ENCODE data around the gene TXN2. TPM values are rescaled to one million over a fixed set of nuclear protein-coding genes. Genes with fewer than 3 reads are reported as not detected.
"Not testable (repeated sequence)": the region's sequence is repeated elsewhere in the genome, so short reads cannot be mapped to it uniquely, and the experiment has no call there.

The TXN2 gene
- 100 to 1,000 TPM; 106 to 133 (median 125) TPM for polyA plus RNA-seq (ENCODE audit: insufficient read length in 4 of 4)

- DNase-seq (ENCODE audit: low read depth in 4 of 4, low spot score in 3 of 4), result peak; percentile 90 to 93 (median 90)
Observed at GRCh38 chr22:36481393-36482168, at the start of gene TXN2. Gene TXN2 (minus strand): TSS chr22:36481640. CDS start chr22:36480837, 803 bp downstream.

GRCh38 chr22:36528795-36529751 lies 47.6 kb upstream of the TXN2 start, which contains the start of gene EIF3D:
Gene EIF3D (minus strand): TSS chr22:36529166. CDS start chr22:36526121, 3,045 bp downstream.
- DNase-seq (ENCODE audit: low read depth in 4 of 4, low spot score in 3 of 4), result peak; percentile 97 to 98 (median 98)

- DNase-seq (ENCODE audit: low read depth in 4 of 4, low spot score in 3 of 4), result no peak
Observed at GRCh38 chr22:36528341-36528740, 46.9 kb upstream of the TXN2 start.

- no peak for DNase-seq (ENCODE audit: low read depth in 4 of 4, low spot score in 3 of 4)
Observed at GRCh38 chr22:36522662-36523061, 41.2 kb upstream of the TXN2 start.

GRCh38 chr22:36520423-36520822 lies 39.0 kb upstream of the TXN2 start:
- no peak for DNase-seq (ENCODE audit: low read depth in 4 of 4, low spot score in 3 of 4)

GRCh38 chr22:36519906-36520305 lies 38.5 kb upstream of the TXN2 start:
- not testable (repeated sequence) for DNase-seq (ENCODE audit: low read depth in 4 of 4, low spot score in 3 of 4)

GRCh38 chr22:36514766-36515165 lies 33.3 kb upstream of the TXN2 start:
- no peak for DNase-seq (ENCODE audit: low read depth in 4 of 4, low spot score in 3 of 4)

- DNase-seq (ENCODE audit: low read depth in 4 of 4, low spot score in 3 of 4), result no peak
Observed at GRCh38 chr22:36512991-36513390, 31.6 kb upstream of the TXN2 start.

GRCh38 chr22:36512333-36512732 lies 30.9 kb upstream of the TXN2 start:
- no peak for DNase-seq (ENCODE audit: low read depth in 4 of 4, low spot score in 3 of 4)

GRCh38 chr22:36510966-36511881 lies 29.8 kb upstream of the TXN2 start:
- no peak for DNase-seq (ENCODE audit: low read depth in 4 of 4, low spot score in 3 of 4)

- no peak for DNase-seq (ENCODE audit: low read depth in 4 of 4, low spot score in 3 of 4)
Observed at GRCh38 chr22:36510384-36510783, 28.9 kb upstream of the TXN2 start.

- no peak for DNase-seq (ENCODE audit: low read depth in 4 of 4, low spot score in 3 of 4)
Observed at GRCh38 chr22:36507518-36508010, 26.1 kb upstream of the TXN2 start.

- DNase-seq (ENCODE audit: low read depth in 4 of 4, low spot score in 3 of 4), result peak; percentile 64 to 81 (median 76)
Observed at GRCh38 chr22:36506637-36507517, 25.4 kb upstream of the TXN2 start, which contains the start of gene FOXRED2. Gene FOXRED2 (minus strand): TSS chr22:36507040. CDS start chr22:36506422, 618 bp downstream.

- DNase-seq (ENCODE audit: low read depth in 4 of 4, low spot score in 3 of 4), result no peak
Observed at GRCh38 chr22:36505998-36506635, 24.7 kb upstream of the TXN2 start.

GRCh38 chr22:36497910-36498665 lies 16.6 kb upstream of the TXN2 start:
- DNase-seq (ENCODE audit: low read depth in 4 of 4, low spot score in 3 of 4), result no peak

- DNase-seq (ENCODE audit: low read depth in 4 of 4, low spot score in 3 of 4), result no peak
Observed at GRCh38 chr22:36493690-36494110, 12.3 kb upstream of the TXN2 start.

- DNase-seq (ENCODE audit: low read depth in 4 of 4, low spot score in 3 of 4), result no peak
Observed at GRCh38 chr22:36492109-36492508, 10.7 kb upstream of the TXN2 start.

- DNase-seq (ENCODE audit: low read depth in 4 of 4, low spot score in 3 of 4), result no peak
Observed at GRCh38 chr22:36491155-36491554, 9.7 kb upstream of the TXN2 start.

Data from left renal pelvis (tissue), 4 donors.